GM18520 (cell line): ENCODE data around the gene KCNG2.

Source experiments
- ATAC-seq: cut with Tn5 transposase; IDR thresholded peaks from one replicate; pipeline ENCODE4 v1.9.1; 2021; ENCODE audit not compliant: unreplicated experiment

Gene KCNG2

DNA sequence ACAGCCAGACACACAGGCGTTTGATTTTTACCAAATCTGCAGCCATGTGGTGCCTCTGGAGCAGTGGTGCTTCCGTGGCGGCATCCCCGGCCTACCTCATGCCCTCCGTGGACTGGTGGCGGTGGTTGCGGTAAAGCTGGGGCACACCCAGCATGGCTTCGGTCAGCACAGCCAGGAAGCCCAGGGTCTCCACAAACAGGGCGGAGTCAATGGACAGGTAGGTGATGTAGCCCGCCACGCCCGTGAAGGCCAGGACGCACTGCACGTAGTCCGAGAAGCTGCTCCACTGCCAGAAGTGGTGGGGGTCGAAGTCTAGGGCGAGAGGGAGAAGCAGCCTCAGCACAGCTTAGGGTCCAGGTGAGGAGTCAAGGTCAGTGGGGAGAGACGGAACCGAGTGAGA, 121.4 kb downstream of the KCNG2 start:
- ATAC-seq = no peak

DNA sequence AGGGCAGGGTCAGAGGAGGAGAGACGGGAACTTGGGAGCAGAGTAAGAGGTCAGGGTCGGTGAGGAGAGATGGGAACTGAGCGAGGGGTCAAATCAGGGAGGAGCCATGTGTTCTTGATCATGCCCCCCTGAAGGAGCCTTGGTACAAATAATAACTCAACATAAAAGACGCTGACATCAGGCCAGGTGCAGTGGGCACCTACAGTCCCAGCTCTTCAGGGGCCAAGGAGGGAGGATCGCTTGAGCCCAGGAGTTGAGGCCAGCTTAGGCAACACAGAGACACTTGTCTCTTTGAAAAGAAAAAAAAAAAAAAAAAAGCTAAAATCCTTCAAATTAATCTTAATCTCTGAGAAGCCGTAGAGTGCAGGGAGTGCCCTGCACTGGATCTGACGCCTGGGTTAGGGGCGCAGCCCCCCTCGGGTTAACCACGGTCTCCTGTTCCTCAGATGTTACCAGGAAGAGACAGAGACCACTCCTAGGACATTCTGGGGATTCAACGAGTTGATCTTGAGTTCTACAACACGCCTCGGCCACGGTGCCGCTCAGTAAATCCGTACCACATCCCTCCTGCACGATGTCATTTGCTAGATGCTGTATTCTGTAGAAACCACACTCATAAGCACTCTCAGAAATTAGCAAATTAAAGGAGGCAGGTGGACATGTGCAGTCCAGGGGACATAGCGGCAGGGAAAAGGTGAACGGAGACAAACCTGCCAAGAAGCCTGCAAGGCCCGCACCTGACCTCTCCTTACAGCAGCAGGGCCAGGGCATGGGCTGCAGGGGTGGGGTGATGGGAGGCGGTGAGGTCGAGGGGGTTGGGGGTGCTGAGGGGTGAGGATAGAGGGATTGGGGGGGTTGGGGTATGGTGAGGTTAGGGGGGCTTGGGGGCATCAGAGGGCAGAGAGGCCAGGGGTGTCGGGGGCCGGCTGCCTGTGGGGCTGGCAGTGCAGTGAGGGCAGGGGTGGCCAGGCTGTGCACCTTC, 124.5 kb downstream of the KCNG2 start:
- no peak for ATAC-seq

- ATAC-seq = no peak
Measured at GRCh38 chr18:79922971-79923411, 125.3 kb downstream of the KCNG2 start.

DNA sequence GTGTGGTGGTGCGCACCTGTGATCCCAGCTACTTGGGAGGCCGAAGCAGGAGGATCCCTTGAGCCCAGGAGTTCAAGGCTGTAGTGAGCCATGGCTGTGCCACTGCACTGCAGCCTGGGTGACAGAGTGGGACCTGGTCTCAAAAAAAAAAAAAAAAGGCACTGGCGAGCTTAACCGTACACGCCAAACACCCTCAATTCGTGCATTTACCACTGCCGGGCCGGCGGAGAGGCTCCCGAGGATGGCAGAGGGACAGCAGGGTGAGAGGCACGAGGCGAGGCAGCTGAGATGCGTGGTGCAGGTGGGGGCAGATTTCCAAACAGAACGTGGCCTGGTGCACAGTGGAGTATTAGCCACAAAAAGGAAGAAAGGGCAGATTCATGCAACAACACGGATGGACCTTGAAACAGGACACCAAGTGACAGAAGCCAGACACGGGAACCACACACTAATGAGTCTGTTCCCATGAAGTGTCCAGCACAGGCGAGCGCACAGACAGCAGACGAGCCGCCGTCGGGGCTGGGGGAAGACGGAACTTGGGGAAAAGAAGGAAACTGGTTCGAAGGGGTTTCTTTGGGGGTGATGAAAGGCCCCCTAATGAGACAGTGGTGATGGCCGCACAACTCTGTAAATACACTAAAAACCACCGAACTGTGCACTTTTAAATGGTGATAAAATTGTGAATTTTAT, 126.3 kb downstream of the KCNG2 start:
- ATAC-seq = no peak

- no peak for ATAC-seq
Measured at GRCh38 chr18:79924814-79925731, 127.3 kb downstream of the KCNG2 start.

DNA sequence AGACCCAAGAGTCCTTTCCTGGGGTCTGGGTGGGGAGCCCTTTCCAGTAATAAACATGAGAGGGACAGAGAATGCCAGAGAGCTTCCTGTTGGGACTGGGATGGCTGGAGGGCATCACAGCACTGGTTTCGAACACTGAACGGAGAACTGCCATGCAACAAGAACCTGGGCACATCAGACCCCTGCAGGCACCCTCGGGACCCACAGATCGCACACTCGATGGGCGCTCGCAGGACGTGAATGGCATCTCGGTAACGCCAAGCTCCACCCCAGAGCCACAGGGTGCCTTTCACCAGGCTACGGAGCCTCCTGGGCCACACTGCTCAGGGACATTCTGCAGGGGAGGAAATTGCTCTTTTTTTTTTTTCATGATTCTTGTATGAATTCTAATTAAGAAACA, 128.6 kb downstream of the KCNG2 start:
- ATAC-seq = no peak

- ATAC-seq = no peak
Measured at GRCh38 chr18:79926715-79927606, 129.2 kb downstream of the KCNG2 start.

DNA sequence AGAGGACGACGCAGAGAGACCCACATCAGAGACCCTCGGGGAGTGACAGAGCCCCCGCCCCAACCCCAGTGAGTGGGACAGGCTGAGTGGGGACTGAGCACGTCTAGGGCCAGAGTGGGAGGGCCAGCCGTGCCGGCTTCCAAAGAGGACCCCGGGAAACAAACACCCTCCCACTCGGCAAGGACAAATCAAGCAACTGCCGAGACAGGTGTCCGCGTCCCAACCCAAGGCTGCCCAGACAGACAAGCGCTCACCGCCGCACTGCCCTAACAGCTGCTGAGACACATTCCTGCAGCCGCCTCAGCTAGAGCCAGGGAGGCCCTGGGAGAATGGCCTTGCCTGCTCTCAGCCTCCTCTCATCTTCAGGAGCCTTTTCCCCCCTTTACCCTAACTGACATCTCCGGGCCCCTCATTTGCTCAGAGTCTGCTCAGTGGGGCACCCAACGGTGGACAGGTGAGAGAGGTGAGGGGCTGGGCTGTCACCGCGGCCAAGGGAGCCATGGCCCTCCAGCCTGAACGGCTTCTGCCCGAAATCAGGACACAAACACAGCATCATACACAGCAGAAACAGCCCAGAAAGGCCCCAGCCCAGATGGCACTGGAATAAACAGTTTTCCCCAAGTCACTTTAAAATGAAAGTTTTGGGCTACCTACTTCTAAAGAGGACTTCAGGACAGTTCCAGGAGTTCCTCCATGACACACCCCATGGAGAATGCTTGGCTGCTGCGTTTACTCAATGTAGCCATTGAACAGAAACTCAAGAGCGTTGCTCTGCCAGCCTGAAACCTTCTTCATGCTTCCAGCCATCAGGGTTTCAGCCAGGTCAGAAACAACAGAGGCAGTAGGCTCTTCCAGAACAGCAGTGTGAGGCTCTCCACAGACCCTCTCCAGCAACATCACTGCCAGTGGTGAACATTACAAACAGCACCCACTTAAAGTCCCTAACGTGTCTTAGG, 130.1 kb downstream of the KCNG2 start:
- ATAC-seq = no peak

DNA sequence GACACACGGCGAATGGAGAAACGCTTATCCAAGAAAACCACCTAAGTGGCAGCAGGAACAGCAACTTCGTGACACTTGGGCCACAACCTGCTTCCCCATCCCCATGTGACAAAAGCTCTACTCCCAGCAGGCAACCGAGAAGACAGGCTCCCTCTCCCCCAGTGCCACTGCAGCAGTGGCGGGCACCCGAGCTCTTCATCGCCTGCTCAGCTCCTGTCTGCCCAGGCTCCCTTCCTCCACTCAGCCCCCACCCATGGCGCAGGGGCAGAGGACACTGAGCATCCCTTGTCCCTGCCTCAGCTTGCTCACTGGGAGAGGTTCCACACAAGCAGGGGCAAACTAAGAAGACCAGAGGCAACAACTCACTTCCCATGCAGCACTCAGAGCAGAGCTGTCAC, 130.8 kb downstream of the KCNG2 start:
- ATAC-seq = no peak

GRCh38 chr18:79930020-79930642, 132.4 kb downstream of the KCNG2 start:
- no peak for ATAC-seq

DNA sequence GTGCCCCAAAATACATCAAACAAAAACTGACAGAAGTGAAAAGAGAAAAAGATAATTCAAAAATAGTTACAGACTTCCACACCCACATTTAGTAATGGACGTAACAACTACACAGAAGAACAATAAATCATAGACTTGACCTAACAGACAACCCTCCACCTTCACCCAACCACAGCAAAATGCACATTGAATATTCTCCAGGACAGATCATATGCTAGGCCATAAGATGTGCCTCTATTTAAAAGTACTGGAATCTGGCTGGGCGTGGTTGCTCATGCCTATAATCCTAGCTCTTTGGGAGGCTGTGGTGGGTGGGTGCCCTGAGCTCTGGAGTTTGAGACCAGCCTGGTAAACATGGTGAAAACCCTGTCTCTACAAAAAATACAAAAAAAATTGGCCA, 133.7 kb downstream of the KCNG2 start:
- ATAC-seq = no peak

DNA sequence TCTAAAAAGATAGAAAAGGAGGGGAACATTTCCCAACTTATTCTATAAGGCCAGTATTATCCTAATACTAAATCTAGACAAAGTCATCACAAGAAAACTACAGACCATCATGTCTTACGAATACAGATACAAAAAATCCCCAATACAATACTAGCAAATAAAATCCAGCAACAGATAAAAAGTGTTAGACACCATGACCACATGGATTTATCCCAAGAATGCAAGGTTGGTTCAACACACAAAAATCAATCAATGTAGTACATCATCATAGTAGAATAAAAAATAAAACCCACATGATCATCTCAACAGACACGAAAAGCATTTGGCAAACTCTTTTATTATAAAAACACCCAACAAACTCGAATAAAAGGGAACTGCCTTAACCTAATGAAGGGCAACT, 135.2 kb downstream of the KCNG2 start:
- no peak for ATAC-seq

- ATAC-seq = no peak
Measured at GRCh38 chr18:79933765-79934164, 136.0 kb downstream of the KCNG2 start.

GRCh38 chr18:79934311-79935097, 136.8 kb downstream of the KCNG2 start:
- no peak for ATAC-seq

- no peak for ATAC-seq
Measured at GRCh38 chr18:79935098-79935480, 137.4 kb downstream of the KCNG2 start.

DNA sequence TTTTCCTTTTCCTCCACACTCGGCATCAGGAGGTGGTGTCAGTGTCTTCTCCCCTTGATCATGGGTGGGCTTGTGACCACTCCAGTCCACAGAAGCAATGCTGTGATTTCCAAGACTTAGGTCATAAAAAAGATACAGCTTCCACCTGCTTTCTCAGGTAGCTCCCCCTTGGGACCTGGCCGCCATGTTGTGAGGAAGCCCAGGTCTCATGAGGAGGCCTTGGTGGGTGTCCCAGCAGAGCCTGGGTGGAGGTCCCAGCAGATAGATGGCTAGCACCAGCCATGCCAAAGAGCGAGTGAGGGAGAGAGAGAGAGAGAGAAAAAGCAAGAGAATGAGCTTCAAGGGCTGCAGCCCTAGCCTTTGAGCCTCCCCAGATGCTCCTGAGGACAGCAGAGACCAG, 137.8 kb downstream of the KCNG2 start:
- no peak for ATAC-seq

- ATAC-seq = no peak
Measured at GRCh38 chr18:79935925-79936324, 138.2 kb downstream of the KCNG2 start.

GRCh38 chr18:79936641-79937040, 138.9 kb downstream of the KCNG2 start:
- ATAC-seq = no peak
